Spinal cord (tissue), 10 donors: ENCODE data around the gene CDC42BPG. TPM values are rescaled to one million over a fixed set of nuclear protein-coding genes. Genes with fewer than 3 reads are reported as not detected.

ENCODE experiments used
- DNase-seq, 6 donors: peaks; one replicate each; pipeline versions ENCODE4 v3.0.0 to v3.0.0-alpha.2; 2013 to 2015; ENCODE audit warnings: low spot score in 6 of 6, low read depth in 4 of 6
- H3K27ac ChIP-seq: one replicate; pipeline ENCODE4 v1.5.1; 2013; ENCODE audit warnings: low read depth, low read length, control low read depth
- H3K27me3 ChIP-seq: one replicate; pipeline ENCODE4 v1.6.1; 2013; ENCODE audit warnings: low read length; ENCODE audit not compliant: control insufficient read depth, insufficient read depth
- H3K36me3 ChIP-seq: one replicate; pipeline ENCODE4 v1.6.1; 2013; ENCODE audit warnings: low read length; ENCODE audit not compliant: control insufficient read depth, insufficient read depth
- H3K4me1 ChIP-seq: one replicate; pipeline ENCODE4 v1.6.1; 2013; ENCODE audit warnings: low read length; ENCODE audit not compliant: control insufficient read depth, insufficient read depth
- H3K4me3 ChIP-seq: one replicate; pipeline ENCODE4 v1.5.1; 2013; ENCODE audit warnings: low read depth, low read length, control low read depth
- H3K9me3 ChIP-seq: one replicate; pipeline ENCODE4 v1.6.1; 2013; ENCODE audit warnings: low read length; ENCODE audit not compliant: control insufficient read depth, insufficient read depth
- WGBS: methylation state at CpG from one replicate; pipeline ENCODE4 v1.1.5; 2013; ENCODE audit warnings: missing lambda C conversion rate; ENCODE audit not compliant: insufficient coverage; 5-methylcytosine and 5-hydroxymethylcytosine counted together
- polyA plus RNA-seq, 2 donors: library from polyadenylated mRNA; unstranded; fragments of 120-200 nt; gene quantifications; one replicate each; pipeline ENCODE4 v1.2.1, GENCODE V29; 2013; ENCODE audit not compliant: insufficient read length in 2 of 2
- total RNA-seq, 2 donors: library from RNA; depleted of rRNA in 1 of 2; stranded (reverse); fragments of 120-200 nt in 1 of 2; fragments of >200 nt in 1 of 2; gene quantifications; one replicate each; pipeline versions ENCODE4 v1.2.3 to v1.2.4, GENCODE V29; 2013 to 2014
- donor health status: healthy.

Gene CDC42BPG
- total and polyA plus RNA-seq, 4 donors, result 0.43 to 2.0 (median 1.1) TPM

DNA sequence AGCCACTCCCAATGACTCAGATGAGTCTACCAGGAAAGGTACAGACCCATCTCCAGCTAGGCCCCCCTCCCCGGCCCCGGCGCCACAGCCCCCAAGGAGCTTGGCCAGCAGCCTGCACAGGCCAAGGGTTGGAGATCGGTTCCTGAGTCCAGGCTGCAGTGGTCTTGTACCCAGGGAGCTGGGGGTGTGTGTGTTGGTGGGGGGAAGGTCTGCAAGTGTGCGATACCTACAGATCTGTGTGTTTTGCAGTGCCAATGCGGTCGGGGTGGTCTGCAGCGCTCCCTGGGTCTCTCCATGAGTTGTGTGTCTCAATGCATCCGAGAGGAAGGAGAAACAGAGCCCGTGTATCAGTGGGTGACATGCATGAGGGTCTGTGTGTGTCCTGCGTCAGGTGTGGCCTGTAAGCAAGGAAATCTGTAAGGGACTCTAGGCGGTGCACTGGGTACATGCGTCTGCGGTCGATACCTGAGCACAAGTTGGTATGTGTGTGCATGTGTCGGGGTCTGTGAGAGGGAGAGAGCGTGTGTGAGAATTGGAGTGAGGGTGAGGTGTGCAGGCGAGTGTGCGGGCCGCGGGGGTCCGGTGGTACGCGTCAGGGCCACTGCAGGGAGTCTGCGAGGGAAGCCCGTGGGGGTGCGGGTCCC lies 645 bp downstream of the CDC42BPG start:
- H3K27ac ChIP-seq, result no peak overlapping the region
- peaks cover 14% of the 10 kb centered on the region for H3K27me3 ChIP-seq
- peaks cover 4% of the 10 kb centered on the region for H3K36me3 ChIP-seq
- H3K4me3 ChIP-seq, result no peak overlapping the region
- no peaks in the 10 kb centered on the region for H3K9me3 ChIP-seq
- peaks cover 13% of the 10 kb centered on the region for H3K4me1 ChIP-seq
- 50% methylated on average over 27 of the region's 27 CpGs for WGBS
- DNase-seq, result no peak

DNA sequence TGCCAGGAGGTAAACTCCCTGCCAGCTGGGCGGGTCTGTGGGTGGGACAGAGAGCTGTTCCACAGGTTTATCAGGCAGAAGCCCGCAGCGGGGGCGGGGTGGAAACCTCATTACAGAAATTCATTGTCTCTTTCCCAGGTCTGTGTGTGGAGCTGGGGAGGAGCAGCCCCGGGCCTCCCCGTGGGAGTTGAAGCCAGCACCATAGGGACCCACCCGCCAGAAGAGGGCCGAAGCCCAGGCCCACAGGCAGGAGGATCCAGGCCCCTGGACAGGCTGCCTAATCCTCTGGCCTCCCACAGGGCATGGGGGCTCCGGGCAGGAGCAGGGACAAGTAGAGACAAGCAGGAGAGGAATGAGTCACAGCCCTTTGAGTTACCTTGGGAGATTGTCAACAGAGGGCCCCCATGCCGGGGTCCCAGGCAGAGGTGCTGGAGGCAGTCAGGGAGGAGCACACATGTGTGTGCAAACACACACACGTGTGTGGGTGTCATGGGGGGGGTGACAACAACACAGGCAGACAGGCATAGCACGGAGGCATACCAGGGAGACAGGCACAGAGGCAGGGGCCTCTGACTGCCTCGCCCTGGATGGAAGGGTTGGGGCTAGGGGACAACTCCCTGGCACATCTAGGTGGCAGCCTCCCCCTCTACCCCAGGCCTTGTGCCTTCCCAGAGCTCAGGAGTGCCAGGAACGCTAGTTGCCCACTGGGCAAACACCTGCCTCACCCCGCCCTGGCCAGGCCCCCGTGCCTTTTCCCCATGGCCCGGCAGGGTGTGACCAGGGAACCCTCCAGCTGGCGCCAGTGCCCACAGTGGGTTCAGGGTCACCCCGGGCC lies 1.4 kb downstream of the CDC42BPG start:
- peaks cover 14% of the 10 kb centered on the region for H3K27me3 ChIP-seq
- H3K27ac ChIP-seq, result no peak overlapping the region
- DNase-seq, result no peak
- H3K9me3 ChIP-seq, result no peaks in the 10 kb centered on the region
- H3K4me1 ChIP-seq, result peaks cover 13% of the 10 kb centered on the region
- H3K4me3 ChIP-seq, result no peak overlapping the region
- peaks cover 4% of the 10 kb centered on the region for H3K36me3 ChIP-seq
- 75% methylated on average over 14 of the region's 19 CpGs for WGBS

DNA sequence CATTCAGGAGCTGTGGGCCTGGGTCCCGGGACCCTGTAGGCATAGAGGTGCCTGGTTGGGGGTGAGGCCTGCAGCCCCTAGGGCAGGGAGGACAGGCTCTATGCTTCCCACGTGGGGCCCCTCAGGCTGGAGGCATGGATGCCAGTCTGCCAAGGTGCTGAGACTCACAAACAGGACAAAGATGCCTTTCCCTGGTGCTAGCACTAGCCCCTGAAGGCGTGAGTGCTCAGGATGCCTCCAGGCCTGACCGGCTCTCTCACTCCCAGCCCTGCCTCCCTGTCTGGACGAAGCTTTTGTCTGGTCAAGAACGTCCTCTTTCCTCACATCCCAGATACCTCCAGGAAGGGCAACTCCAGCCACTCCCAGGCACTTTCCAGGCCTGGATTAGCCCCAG lies 2.1 kb downstream of the CDC42BPG start:
- WGBS, result 76% methylated on average over 4 of the region's 6 CpGs
- peaks cover 4% of the 10 kb centered on the region for H3K36me3 ChIP-seq
- H3K4me3 ChIP-seq, result no peak overlapping the region
- H3K4me1 ChIP-seq, result peaks cover 12% of the 10 kb centered on the region
- peaks cover 14% of the 10 kb centered on the region for H3K27me3 ChIP-seq
- DNase-seq, result no peak
- no peak overlapping the region for H3K27ac ChIP-seq
- H3K9me3 ChIP-seq, result no peaks in the 10 kb centered on the region

DNA sequence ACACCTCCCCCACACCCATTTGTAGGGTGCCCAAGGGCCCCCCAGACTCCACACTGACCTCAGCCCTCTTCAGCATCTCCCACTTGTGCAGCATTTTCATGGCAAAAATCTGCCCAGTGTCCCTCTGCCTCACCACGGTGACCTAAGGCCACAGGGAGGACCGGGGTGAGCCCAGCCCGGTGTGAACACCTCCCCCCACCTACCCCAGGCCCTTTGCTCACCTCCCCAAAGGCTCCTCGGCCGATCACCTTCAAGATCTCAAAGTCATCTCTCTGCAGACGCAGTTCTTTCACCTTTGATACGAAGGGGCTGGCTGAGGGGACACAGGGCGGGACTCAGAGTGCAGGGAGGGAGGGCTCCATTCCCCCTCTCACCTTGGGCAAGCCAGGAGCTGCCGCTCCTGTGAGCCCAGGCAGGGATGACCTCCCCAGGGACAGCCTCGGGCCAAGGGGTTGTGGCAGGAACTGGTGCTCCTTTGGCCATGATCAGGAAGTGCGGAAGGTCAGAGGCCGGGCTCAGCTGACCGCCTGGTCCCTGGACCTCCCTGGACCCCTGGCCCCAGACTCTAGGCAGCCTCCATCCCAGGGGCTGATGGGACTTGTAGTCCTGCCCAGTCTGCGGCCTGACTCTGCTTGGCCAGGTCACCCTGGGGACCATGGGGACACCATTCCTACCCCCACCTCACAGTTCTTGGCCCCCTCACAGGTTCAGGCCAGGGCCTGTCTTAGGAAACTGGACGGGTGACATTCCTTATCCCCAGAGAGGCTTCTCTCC lies 2.7 kb downstream of the CDC42BPG start:
- H3K27ac ChIP-seq, result no peak overlapping the region
- no peaks in the 10 kb centered on the region for H3K9me3 ChIP-seq
- peaks cover 14% of the 10 kb centered on the region for H3K27me3 ChIP-seq
- no peak overlapping the region for H3K4me3 ChIP-seq
- peaks cover 10% of the 10 kb centered on the region for H3K4me1 ChIP-seq
- DNase-seq, result no peak
- 81% methylated on average over 14 of the region's 15 CpGs for WGBS
- H3K36me3 ChIP-seq, result peaks cover 4% of the 10 kb centered on the region

DNA sequence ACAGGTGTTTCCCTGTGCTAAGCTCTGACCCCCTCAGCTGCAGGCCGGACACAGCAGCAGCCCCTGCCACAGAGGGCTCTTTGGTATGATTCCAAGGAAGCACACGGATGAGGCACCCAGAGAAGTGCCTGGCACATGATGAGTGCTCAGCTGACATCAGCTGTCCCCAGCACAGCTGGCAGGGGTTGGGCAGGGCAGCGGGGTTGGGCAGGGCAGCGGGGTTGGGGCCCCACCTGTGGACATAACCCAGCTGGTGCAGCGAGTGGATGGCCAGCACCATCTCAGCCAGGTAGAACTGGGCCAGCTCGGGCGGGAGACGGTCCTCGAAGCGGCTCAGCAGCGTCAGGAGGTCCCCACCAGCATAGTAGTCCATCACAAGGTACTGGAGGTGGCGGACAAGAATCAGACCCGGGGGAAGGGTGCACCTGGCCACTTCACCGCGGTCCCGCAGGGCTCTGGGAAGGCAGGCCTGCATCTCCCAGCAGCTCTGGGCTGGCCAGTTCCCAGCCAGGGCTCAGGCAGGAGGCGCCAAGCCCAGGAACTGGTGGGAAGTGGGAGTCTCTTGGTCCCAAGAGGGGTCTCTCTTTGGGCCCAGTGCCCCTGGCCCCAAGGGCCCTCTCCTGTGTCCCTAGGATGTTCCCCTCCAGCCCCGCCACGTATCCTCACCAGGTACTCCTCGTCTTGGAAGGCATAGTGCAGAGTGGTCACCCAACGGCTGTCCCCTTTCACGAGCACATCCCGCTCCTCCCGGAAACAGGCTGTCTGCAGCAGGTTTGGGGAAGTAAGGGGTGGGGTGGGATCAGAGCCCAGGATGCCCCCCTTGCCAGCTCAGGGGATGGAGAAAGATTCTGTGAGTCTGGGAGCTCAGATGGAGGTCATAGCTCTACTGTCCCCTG lies 4.3 kb downstream of the CDC42BPG start:
- no peak for DNase-seq
- H3K4me1 ChIP-seq, result peaks cover 11% of the 10 kb centered on the region
- H3K9me3 ChIP-seq, result no peaks in the 10 kb centered on the region
- 90% methylated on average over 23 of the region's 24 CpGs for WGBS
- H3K36me3 ChIP-seq, result peaks cover 10% of the 10 kb centered on the region
- peaks cover 14% of the 10 kb centered on the region for H3K27me3 ChIP-seq
- H3K4me3 ChIP-seq, result no peak overlapping the region
- H3K27ac ChIP-seq, result no peak overlapping the region

DNA sequence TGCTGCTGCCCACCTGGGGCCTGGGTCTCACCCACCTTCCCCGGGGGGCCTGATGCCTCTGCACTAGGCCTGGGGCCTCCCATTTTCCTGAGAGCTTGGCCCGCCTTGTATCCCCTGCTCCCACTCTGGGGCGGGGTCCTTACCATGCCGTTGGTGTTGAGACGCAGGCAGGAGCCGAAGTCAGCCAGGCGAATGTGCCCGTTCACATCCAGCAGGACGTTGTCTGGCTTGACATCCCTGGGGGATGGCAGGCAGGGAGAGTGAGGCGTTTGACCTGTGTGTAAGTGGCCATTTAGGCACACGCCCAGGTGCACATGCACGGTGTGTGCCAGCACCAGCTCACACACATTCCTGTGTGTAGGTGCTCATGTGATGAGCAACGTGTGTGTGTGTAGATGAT lies 5.1 kb downstream of the CDC42BPG start:
- H3K27ac ChIP-seq, result no peak overlapping the region
- no peak for DNase-seq
- peaks cover 7% of the 10 kb centered on the region for H3K4me1 ChIP-seq
- H3K9me3 ChIP-seq, result no peaks in the 10 kb centered on the region
- H3K27me3 ChIP-seq, result peaks cover 11% of the 10 kb centered on the region
- H3K36me3 ChIP-seq, result peaks cover 14% of the 10 kb centered on the region
- no peak overlapping the region for H3K4me3 ChIP-seq
- WGBS, result 92% methylated on average over 13 of the region's 13 CpGs

DNA sequence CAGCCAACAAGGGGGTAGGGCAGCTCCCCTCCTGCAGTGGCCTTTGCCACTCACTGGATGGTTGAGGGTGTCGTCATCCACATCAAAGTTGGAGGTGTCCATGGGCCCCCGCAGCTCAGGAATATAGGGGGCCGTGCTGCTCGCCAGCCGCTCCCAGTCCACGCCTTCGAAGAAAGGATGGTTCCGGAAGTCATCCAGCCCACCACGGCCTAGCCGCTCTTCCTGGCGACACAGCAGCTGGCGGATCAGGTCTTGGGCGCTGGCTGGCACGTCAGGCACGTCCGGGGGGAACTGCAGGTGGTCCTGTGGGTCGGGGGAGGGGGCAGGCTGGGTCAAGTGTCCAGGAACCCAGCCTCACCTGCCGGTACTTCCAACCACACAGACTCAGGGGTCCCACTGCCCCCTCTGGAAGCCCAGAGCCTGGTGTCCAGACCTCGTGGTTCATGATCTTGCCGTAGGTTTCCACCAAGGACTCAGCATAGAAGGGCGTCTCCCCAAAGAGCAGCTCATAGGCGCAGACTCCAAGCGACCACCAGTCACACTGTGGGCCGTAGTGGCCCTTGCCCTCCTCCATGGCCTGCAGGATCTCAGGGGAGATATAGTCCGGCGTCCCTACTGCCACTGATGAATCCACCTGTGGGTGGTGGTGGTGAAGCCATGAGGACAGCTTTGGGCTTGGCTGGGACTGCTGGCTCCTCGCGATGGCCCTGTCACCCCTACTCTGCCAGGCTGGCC lies 5.7 kb downstream of the CDC42BPG start:
- Histone ChIP-seq H3K27me3 (peaks cover 5% of the 10 kb centered on the region), H3K4me1 (peaks cover 7% of the 10 kb centered on the region), H3K4me3 (no peak overlapping the region), H3K27ac (no peak overlapping the region), H3K9me3 (no peaks in the 10 kb centered on the region), H3K36me3 (peaks cover 19% of the 10 kb centered on the region)
- no peak for DNase-seq
- WGBS, result 91% methylated on average over 26 of the region's 28 CpGs

DNA sequence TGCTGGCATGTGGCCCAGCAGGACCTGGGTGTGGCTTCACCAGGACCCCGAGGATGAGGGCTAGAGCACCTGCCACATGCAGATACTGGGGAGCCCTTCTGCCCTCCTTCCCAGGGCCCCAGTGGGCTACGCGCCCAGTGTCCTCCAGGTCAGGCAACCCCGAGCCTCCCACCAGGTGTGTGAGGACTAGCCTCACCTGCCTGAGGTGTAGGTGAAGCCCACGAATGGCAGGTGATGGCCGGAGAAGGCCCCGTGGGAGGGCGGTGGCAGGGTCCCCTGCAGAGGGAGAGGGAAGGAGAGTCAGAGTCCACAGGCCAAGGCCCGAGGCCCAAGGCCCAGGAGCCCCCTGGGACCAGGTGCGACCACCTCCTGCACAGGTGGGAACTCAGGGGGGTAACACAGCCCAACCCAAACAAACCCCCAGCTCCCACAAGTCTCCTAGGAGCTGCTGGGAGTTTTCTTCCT lies 6.5 kb downstream of the CDC42BPG start:
- Histone ChIP-seq H3K9me3 (no peaks in the 10 kb centered on the region), H3K4me3 (no peak overlapping the region), H3K36me3 (peaks cover 23% of the 10 kb centered on the region), H3K27ac (no peak overlapping the region), H3K27me3 (no peaks in the 10 kb centered on the region), H3K4me1 (peaks cover 2% of the 10 kb centered on the region)
- WGBS, result 94% methylated on average over 6 of the region's 10 CpGs
- no peak for DNase-seq
